ENCODE measurements around the gene IDE. TPM values are rescaled to one million over a fixed set of nuclear protein-coding genes. Genes with fewer than 3 reads are reported as not detected.
"Not testable (repeated sequence)": the region's sequence is repeated elsewhere in the genome, so short reads cannot be mapped to it uniquely, and the experiment has no call there.

The IDE gene
- total and polyA plus RNA-seq, 8 donors = 6.9 to 62.4 (median 18.1) TPM

DNA sequence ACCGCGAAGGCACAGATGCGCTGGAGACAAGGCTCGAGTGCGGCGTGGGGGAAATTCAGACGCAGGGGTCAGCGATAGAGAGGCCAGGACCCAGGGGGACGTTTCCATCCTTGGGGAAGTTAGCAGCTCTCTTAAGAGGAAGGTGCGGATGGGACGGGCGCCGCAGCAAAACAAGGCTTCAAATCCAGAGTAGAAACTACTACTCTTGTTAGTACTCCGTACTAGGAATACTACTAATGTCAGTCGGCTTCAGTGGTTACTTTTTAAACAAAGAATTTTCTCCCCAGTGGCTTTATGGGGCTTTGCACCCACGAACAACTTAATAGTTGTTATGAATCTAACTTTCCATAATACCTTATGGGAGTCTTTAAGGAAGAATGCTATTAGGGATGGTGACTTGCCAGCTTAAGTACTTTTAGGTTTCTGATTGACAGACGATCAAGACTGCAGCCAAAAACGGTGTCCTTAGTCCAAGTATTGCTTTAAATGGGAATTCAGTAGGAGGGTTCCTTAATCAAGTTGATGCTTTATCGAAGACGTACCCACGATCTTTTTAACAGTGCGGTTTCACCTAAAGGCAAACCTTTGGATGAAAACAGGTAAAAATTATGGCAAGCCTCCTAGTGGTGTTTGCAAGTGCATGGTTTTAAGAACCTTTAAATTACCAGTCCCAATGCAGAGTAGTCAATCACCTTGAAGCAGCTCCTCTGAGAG is 812 bp upstream of the IDE start:
- no peak for TF ChIP-seq POLR2AphosphoS5 (IDR thresholded peaks at IDR 0.05)
- TF ChIP-seq POLR2A (IDR thresholded peaks at IDR 0.05) = no peak
- TF ChIP-seq, protein P1, sequence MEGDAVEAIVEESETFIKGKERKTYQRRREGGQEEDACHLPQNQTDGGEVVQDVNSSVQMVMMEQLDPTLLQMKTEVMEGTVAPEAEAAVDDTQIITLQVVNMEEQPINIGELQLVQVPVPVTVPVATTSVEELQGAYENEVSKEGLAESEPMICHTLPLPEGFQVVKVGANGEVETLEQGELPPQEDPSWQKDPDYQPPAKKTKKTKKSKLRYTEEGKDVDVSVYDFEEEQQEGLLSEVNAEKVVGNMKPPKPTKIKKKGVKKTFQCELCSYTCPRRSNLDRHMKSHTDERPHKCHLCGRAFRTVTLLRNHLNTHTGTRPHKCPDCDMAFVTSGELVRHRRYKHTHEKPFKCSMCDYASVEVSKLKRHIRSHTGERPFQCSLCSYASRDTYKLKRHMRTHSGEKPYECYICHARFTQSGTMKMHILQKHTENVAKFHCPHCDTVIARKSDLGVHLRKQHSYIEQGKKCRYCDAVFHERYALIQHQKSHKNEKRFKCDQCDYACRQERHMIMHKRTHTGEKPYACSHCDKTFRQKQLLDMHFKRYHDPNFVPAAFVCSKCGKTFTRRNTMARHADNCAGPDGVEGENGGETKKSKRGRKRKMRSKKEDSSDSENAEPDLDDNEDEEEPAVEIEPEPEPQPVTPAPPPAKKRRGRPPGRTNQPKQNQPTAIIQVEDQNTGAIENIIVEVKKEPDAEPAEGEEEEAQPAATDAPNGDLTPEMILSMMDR (IDR thresholded peaks at IDR 0.05) = no peak
- no peak for TF ChIP-seq EP300 (IDR thresholded peaks at IDR 0.05)
- Histone ChIP-seq H3K36me3 (peaks cover 0 to under 1% (median 0%) of the 10 kb centered on the region in 4 donors), H3K27ac (peak overlapping the region; percentile 90 to 97 (median 95)), H3K4me3 (peak overlapping the region; percentile 69 to 94 (median 76)), H3K27me3 (no peaks in the 10 kb centered on the region), H3K4me1 (peaks cover 22 to 43% (median 31%) of the 10 kb centered on the region in 4 donors), H3K9me3 (no peaks in the 10 kb centered on the region)
- intact Hi-C loops (cut with DNase I; ENCODE audit: low total_unique reads) = loop anchor here (5.0 kb wide), 1 partner anchor 57 kb away; no protein-coding TSS in a partner anchor
- DNase-seq = no peak
- 5 to 8% (median 5%) methylated on average over 22 of the region's 22 CpGs for WGBS, 5 donors

DNA sequence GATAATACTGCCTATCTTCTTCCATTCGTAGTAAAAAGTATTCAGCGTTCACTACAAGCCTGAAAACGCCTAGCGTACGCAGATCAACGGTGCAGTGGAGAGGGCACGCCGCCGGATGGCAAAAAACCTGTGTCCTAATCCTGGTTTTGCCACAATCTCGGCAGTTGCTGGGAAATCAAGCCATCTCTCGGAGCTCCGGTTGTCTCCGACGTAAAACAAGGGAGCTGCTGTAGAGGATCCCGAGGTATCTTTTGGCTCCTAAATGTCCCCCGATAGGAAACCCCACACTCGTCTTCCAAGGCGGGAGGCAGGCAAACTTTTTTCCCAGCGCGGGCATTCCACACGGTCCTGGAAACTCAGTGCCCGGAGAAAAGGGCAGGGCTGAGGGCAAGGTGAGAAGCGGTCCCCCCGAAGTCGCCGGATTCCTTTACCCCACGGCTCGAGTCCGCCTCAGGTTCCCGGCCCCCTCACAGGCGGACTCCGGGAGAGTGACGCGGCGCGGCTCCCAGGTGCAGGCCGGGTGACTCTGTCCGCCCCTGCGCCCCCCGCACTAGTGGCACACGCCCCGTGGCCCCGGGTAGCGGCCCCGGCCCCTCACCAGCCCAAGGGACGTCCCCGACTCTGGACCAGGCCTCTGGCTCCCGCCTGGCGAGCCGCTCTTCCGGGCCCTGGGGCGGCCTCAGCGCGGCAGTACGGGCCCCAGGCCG is 649 bp downstream of the IDE start:
- WGBS, 5 donors = 1 to 3% (median 2%) methylated on average over 17 to 56 of the region's 56 CpGs
- H3K27ac ChIP-seq = peak overlapping the region; percentile 90 to 97 (median 95)
- H3K9me3 ChIP-seq = no peaks in the 10 kb centered on the region
- peak overlapping the region; percentile 69 to 94 (median 76) for H3K4me3 ChIP-seq
- DNase-seq = peak; percentile 29 to 67
- peaks cover 0 to 11% (median 0%) of the 10 kb centered on the region in 4 donors for H3K36me3 ChIP-seq
- peaks cover 22 to 50% (median 31%) of the 10 kb centered on the region in 4 donors for H3K4me1 ChIP-seq
- intact Hi-C loops (cut with DNase I; ENCODE audit: low total_unique reads) = loop anchor here (5.0 kb wide), 1 partner anchor 56 kb away; no protein-coding TSS in a partner anchor
- TF ChIP-seq EP300 (IDR thresholded peaks at IDR 0.05) = no peak
- TF ChIP-seq POLR2A (IDR thresholded peaks at IDR 0.05) = no peak
- TF ChIP-seq POLR2AphosphoS5 (IDR thresholded peaks at IDR 0.05) = no peak
- TF ChIP-seq, protein P1 (IDR thresholded peaks at IDR 0.05) = no peak
- no peaks in the 10 kb centered on the region for H3K27me3 ChIP-seq

DNA sequence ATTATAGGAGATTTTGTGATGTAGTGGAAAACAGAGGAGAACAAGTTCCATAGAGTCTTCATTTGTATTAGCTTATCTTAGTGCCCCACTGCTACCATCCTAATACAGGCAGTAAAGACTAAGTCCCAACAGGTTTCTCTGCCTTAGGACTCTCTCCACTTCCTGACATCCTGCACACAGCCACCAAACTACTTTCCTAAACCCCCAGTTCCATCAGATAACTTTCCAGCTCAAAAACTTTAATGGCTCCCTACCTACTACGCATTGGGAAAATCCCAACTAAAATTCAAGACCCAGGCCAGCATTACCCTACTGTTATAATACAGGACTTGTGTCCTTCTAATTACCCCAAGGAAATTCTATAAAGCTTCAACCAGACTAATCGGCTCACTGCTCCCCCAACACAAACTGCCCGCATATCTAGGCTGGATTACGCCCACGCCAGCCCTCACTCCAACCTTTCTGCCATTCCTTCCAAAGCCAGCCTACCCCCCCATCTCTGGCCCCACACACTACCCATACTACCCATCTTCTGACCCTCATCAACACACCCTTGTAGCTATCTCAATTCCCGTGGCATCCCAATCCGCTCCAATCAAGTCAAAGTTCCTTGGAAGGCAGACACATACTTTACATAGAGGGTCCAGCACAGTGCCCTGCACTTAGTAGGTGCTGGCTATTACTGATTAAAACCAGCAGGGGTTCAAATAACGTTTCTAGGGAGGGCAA is 1.4 kb downstream of the IDE start:
- DNase-seq = no peak
- H3K4me1 ChIP-seq = peaks cover 22 to 57% (median 33%) of the 10 kb centered on the region in 4 donors
- H3K27me3 ChIP-seq = no peaks in the 10 kb centered on the region
- WGBS, 5 donors = 29 to 57% (median 38%) methylated on average over 8 of the region's 8 CpGs
- H3K27ac ChIP-seq = peak overlapping the region in 3 of 5 donors; percentile 94 to 96 (median 95)
- no peaks in the 10 kb centered on the region for H3K9me3 ChIP-seq
- H3K4me3 ChIP-seq = peak overlapping the region; percentile 69 to 94 (median 76)
- TF ChIP-seq, protein P1 (IDR thresholded peaks at IDR 0.05) = no peak
- TF ChIP-seq EP300 (IDR thresholded peaks at IDR 0.05) (no peak), POLR2AphosphoS5 (IDR thresholded peaks at IDR 0.05) (no peak), POLR2A (IDR thresholded peaks at IDR 0.05) (no peak)
- peaks cover 0 to 11% (median 0%) of the 10 kb centered on the region in 4 donors for H3K36me3 ChIP-seq
- intact Hi-C loops (cut with DNase I; ENCODE audit: low total_unique reads) = loop anchor here (5.0 kb wide), 1 partner anchor 55 kb away; no protein-coding TSS in a partner anchor

DNA sequence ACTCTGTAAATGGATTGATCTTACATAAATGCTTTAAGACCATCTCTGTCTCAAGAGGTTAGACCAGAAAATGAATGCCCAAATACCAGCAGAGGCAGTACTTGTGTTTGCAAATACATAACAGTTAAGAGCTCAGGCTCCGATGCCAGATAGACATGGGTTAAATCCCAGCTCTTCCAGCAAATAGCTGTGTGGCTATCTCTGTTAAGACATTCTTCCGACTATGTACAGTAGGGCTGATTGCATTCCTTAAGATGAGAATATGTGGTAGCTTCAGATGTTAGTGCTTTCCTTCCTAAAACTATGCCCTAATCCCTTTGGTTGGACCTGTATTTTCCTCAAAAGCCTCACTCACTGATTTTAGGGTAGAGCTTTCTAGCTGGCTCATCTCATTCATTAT is 2.2 kb downstream of the IDE start:
- Histone ChIP-seq H3K9me3 (no peaks in the 10 kb centered on the region), H3K27ac (no peak overlapping the region), H3K36me3 (peaks cover 0 to 11% (median 0%) of the 10 kb centered on the region in 4 donors), H3K4me1 (peaks cover 22 to 62% (median 36%) of the 10 kb centered on the region in 4 donors), H3K27me3 (no peaks in the 10 kb centered on the region), H3K4me3 (peak overlapping the region in 1 of 4 donors; percentile 69)
- no peak for DNase-seq
- 22 to 44% (median 29%) methylated on average over 2 of the region's 2 CpGs for WGBS, 5 donors
- intact Hi-C loops (cut with DNase I; ENCODE audit: low total_unique reads) = loop anchor here (5.0 kb wide), 1 partner anchor 54 kb away; no protein-coding TSS in a partner anchor
- TF ChIP-seq, protein P1 (IDR thresholded peaks at IDR 0.05) = no peak
- TF ChIP-seq POLR2A (IDR thresholded peaks at IDR 0.05) (no peak), POLR2AphosphoS5 (IDR thresholded peaks at IDR 0.05) (no peak), EP300 (IDR thresholded peaks at IDR 0.05) (no peak)

DNA sequence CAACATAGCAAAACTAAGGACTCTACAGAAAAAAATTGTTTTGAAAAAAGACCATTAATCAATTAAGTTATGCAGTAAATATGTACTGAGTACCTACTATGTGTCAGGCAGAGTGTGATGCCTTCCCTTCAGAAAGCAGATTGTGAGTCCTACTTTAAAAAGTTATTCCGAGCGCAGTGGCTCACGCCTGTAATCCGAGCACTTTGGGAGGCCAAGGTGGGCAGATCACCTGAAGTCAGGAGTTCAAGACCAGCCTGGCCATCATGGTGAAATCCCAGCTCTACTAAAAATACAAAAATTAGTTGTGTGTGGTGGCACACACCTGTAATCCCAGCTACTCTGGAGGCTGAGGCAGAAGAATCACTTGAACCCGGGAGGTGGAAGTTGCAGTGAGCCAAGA is 4.2 kb downstream of the IDE start:
- peaks cover 16 to 60% (median 33%) of the 10 kb centered on the region in 4 donors for H3K4me1 ChIP-seq
- not testable (repeated sequence) for DNase-seq, H3K4me3 ChIP-seq, H3K27ac ChIP-seq, H3K9me3 ChIP-seq, H3K27me3 ChIP-seq
- WGBS, 5 donors = 94 to 99% (median 97%) methylated on average over 5 of the region's 5 CpGs
- intact Hi-C loops (cut with DNase I; ENCODE audit: low total_unique reads) = loop anchor here (5.0 kb wide), 1 partner anchor 52 kb away; no protein-coding TSS in a partner anchor
- H3K36me3 ChIP-seq = peaks cover 0 to 12% (median 9%) of the 10 kb centered on the region in 4 donors
